Thyroid gland (tissue), 4 donors: Measurements from ENCODE around the gene RIPOR3.

Experiments used
- CTCF ChIP-seq, 6 experiments: fragments of 200-600 bp in 3 of 6; fragments of 450-650 bp in 3 of 6; sonication (generic) in 3 of 6; IDR thresholded peaks; one replicate each; pipeline ENCODE4 v1.5.1; 2016 to 2019; ENCODE audit warnings: antibody characterized with exemption in 6 of 6, mild to moderate bottlenecking in 2 of 6, inconsistent platforms in 1 of 6, moderate library complexity in 1 of 6
- POLR2A ChIP-seq, 2 donors: fragments of 450-650 bp; IDR thresholded peaks; one replicate each; pipeline ENCODE4 v1.6.1; 2017; ENCODE audit warnings: antibody characterized with exemption in 2 of 2, mild to moderate bottlenecking in 2 of 2, moderate library complexity in 1 of 2

- no peak for TF ChIP-seq CTCF (IDR thresholded peaks at IDR 0.05)
- TF ChIP-seq POLR2A (IDR thresholded peaks at IDR 0.05) = no peak
These were observed 118.2 kb downstream of the RIPOR3 start for GRCh38 chr20:50572938-50573777.
